HepG2 (cell line): ENCODE data around the gene C20orf144. TPM values are rescaled to one million over a fixed set of nuclear protein-coding genes. Genes with fewer than 3 reads are reported as not detected.

Experiments used
- ARHGAP35 ChIP-seq: sonication (generic); formaldehyde crosslinking; IDR thresholded peaks from 2 replicates; pipeline ENCODE4 v1.9.0; 2022; ENCODE audit warnings: mild to moderate bottlenecking, inconsistent platforms, moderate library complexity, missing genetic modification reagents, borderline replicate concordance
- ETV5 ChIP-seq: IDR thresholded peaks from 2 replicates; pipeline ENCODE4 v1.6.1; 2018; ENCODE audit warnings: missing biosample characterization, missing genetic modification reagents, inconsistent platforms, borderline replicate concordance
- KDM4B ChIP-seq: sonication (generic); formaldehyde crosslinking; IDR thresholded peaks from 2 replicates; pipeline ENCODE4 v1.4.0; 2020; ENCODE audit warnings: missing genetic modification reagents
- SAP130 ChIP-seq: IDR thresholded peaks from 2 replicates; pipeline ENCODE4 v1.6.1; 2016; ENCODE audit warnings: low read depth
- TGIF2 ChIP-seq: IDR thresholded peaks from 2 replicates; pipeline ENCODE4 v1.6.1; 2016; ENCODE audit warnings: control low read depth, missing compliant biosample characterization
- ZBTB7B ChIP-seq: sonication (generic); formaldehyde crosslinking; IDR thresholded peaks from 2 replicates; pipeline ENCODE4 v1.4.0; 2020; ENCODE audit warnings: missing genetic modification reagents
- ZNF326 ChIP-seq: sonication (generic); formaldehyde crosslinking; IDR thresholded peaks from 2 replicates; pipeline ENCODE4 v1.4.0; 2020; ENCODE audit warnings: missing genetic modification reagents, borderline replicate concordance
- ZNF354B ChIP-seq: sonication (generic); formaldehyde crosslinking; IDR thresholded peaks from 2 replicates; pipeline ENCODE4 v1.8.0; 2022; ENCODE audit warnings: mild to moderate bottlenecking, missing genetic modification reagents
- polyA plus RNA-seq, 8 experiments: library from polyadenylated mRNA; depleted of rRNA in 3 of 8; stranded (reverse) in 7 of 8; unstranded in 1 of 8; fragments of >200 nt; fragmentation: Illumina TruSeq in 4 of 8; extraction: Trizol in 4 of 8; gene quantifications; 2 replicates each; pipeline versions ENCODE4 v1.2.1 to v1.2.3, GENCODE V29; 2011 to 2016; ENCODE audit warnings: low read depth in 4 of 8, missing spikeins in 1 of 8, mixed read lengths in 1 of 8; ENCODE audit not compliant: insufficient read depth in 1 of 8
- total RNA-seq, 5 experiments: library from RNA; depleted of rRNA; stranded (reverse); fragments of >200 nt; fragmentation: Illumina TruSeq; extraction: Trizol; gene quantifications; 2 replicates each; pipeline ENCODE4 v1.2.3, GENCODE V29; 2016; ENCODE audit warnings: low read depth in 1 of 5
- TF ChIP-seq, protein P1 (sequence below): sonication (generic); formaldehyde crosslinking; IDR thresholded peaks from 2 replicates; pipeline ENCODE4 v1.4.0; 2020; ENCODE audit warnings: missing genetic modification reagents
- TF ChIP-seq, protein P2 (sequence below): sonication (generic); formaldehyde crosslinking; IDR thresholded peaks from 2 replicates; pipeline ENCODE4 v1.5.0; 2020; ENCODE audit warnings: missing genetic modification reagents
- TF ChIP-seq, protein P3 (sequence below): sonication (generic); formaldehyde crosslinking; conservative IDR thresholded peaks from 2 replicates; pipeline ENCODE4 v1.8.1; 2023; ENCODE audit warnings: missing genetic modification reagents
- TF ChIP-seq, protein P4 (sequence below): fragments of 450-650 bp; IDR thresholded peaks from 2 replicates; pipeline ENCODE4 v1.6.1; 2017
- TF ChIP-seq, protein P5 (sequence below): IDR thresholded peaks from 2 replicates; pipeline ENCODE4 v1.4.0; 2020; ENCODE audit warnings: mild to moderate bottlenecking, missing genetic modification reagents

The C20orf144 gene
- total and polyA plus RNA-seq, 2 of the 13 experiments (the other 11 are each of a cell fraction or from before 2014, with no cell fraction given): 0.09 to 0.16 TPM

DNA sequence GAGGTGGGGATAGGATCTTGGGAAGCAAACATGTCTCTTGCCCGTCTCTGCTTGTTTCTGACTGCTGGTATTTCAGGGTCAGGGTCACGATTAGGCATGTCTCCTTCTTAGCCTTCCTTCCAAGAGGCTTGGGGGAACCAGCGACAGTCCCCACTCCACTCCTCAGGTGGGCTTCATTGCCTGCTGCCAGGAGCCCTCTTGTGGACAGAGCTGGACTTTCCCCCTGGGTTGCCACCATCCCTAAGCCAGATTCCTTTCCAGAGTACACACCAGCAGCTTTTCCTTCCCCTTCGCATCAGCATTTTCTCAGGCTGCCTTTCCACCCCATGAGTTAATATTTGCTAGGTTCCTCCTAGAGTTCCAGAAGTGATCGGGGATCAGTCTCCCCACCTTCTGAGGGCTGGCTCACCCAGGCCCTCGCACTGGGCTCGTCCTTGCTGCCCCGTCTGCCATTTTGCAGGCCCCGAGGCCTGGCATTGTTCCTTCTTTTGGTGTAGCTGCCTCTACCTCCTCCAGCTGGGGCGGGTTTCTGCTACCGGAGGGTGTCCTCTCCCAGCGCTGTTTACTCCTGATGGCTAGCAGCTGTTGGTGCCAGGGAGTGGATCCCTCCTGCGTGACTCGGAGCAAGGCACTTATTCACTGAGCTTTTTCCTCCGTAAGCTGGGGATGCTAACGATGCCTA is 8.8 kb upstream of the C20orf144 start (continued):
- TF ChIP-seq, protein P1, sequence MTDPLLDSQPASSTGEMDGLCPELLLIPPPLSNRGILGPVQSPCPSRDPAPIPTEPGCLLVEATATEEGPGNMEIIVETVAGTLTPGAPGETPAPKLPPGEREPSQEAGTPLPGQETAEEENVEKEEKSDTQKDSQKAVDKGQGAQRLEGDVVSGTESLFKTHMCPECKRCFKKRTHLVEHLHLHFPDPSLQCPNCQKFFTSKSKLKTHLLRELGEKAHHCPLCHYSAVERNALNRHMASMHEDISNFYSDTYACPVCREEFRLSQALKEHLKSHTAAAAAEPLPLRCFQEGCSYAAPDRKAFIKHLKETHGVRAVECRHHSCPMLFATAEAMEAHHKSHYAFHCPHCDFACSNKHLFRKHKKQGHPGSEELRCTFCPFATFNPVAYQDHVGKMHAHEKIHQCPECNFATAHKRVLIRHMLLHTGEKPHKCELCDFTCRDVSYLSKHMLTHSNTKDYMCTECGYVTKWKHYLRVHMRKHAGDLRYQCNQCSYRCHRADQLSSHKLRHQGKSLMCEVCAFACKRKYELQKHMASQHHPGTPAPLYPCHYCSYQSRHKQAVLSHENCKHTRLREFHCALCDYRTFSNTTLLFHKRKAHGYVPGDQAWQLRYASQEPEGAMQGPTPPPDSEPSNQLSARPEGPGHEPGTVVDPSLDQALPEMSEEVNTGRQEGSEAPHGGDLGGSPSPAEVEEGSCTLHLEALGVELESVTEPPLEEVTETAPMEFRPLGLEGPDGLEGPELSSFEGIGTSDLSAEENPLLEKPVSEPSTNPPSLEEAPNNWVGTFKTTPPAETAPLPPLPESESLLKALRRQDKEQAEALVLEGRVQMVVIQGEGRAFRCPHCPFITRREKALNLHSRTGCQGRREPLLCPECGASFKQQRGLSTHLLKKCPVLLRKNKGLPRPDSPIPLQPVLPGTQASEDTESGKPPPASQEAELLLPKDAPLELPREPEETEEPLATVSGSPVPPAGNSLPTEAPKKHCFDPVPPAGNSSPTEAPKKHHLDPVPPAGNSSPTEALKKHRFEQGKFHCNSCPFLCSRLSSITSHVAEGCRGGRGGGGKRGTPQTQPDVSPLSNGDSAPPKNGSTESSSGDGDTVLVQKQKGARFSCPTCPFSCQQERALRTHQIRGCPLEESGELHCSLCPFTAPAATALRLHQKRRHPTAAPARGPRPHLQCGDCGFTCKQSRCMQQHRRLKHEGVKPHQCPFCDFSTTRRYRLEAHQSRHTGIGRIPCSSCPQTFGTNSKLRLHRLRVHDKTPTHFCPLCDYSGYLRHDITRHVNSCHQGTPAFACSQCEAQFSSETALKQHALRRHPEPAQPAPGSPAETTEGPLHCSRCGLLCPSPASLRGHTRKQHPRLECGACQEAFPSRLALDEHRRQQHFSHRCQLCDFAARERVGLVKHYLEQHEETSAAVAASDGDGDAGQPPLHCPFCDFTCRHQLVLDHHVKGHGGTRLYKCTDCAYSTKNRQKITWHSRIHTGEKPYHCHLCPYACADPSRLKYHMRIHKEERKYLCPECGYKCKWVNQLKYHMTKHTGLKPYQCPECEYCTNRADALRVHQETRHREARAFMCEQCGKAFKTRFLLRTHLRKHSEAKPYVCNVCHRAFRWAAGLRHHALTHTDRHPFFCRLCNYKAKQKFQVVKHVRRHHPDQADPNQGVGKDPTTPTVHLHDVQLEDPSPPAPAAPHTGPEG (CRISPR knock-in tag): 0 out of 2 replicates have a peak, but pooled peaks have one; percentile 20
- TF ChIP-seq, protein P2, sequence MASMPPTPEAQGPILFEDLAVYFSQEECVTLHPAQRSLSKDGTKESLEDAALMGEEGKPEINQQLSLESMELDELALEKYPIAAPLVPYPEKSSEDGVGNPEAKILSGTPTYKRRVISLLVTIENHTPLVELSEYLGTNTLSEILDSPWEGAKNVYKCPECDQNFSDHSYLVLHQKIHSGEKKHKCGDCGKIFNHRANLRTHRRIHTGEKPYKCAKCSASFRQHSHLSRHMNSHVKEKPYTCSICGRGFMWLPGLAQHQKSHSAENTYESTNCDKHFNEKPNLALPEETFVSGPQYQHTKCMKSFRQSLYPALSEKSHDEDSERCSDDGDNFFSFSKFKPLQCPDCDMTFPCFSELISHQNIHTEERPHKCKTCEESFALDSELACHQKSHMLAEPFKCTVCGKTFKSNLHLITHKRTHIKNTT: no peak
- TF ChIP-seq, protein P3, sequence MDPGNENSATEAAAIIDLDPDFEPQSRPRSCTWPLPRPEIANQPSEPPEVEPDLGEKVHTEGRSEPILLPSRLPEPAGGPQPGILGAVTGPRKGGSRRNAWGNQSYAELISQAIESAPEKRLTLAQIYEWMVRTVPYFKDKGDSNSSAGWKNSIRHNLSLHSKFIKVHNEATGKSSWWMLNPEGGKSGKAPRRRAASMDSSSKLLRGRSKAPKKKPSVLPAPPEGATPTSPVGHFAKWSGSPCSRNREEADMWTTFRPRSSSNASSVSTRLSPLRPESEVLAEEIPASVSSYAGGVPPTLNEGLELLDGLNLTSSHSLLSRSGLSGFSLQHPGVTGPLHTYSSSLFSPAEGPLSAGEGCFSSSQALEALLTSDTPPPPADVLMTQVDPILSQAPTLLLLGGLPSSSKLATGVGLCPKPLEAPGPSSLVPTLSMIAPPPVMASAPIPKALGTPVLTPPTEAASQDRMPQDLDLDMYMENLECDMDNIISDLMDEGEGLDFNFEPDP (CRISPR knock-in tag): 0 out of 2 replicates have a peak, but pooled peaks have one; percentile 87
- TF ChIP-seq ZNF354B (CRISPR knock-in tag): no peak
- TF ChIP-seq ZBTB7B: peak; percentile 94
- peak; percentile 75 for TF ChIP-seq ZNF326
- 0 out of 2 replicates have a peak, but pooled peaks have one; percentile 54 for TF ChIP-seq ARHGAP35 (CRISPR knock-in tag)
- peak; percentile 38 for TF ChIP-seq SAP130 (CRISPR knock-in tag)
- TF ChIP-seq, protein P4, sequence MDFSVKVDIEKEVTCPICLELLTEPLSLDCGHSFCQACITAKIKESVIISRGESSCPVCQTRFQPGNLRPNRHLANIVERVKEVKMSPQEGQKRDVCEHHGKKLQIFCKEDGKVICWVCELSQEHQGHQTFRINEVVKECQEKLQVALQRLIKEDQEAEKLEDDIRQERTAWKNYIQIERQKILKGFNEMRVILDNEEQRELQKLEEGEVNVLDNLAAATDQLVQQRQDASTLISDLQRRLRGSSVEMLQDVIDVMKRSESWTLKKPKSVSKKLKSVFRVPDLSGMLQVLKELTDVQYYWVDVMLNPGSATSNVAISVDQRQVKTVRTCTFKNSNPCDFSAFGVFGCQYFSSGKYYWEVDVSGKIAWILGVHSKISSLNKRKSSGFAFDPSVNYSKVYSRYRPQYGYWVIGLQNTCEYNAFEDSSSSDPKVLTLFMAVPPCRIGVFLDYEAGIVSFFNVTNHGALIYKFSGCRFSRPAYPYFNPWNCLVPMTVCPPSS: no peak
- TF ChIP-seq, protein P5, sequence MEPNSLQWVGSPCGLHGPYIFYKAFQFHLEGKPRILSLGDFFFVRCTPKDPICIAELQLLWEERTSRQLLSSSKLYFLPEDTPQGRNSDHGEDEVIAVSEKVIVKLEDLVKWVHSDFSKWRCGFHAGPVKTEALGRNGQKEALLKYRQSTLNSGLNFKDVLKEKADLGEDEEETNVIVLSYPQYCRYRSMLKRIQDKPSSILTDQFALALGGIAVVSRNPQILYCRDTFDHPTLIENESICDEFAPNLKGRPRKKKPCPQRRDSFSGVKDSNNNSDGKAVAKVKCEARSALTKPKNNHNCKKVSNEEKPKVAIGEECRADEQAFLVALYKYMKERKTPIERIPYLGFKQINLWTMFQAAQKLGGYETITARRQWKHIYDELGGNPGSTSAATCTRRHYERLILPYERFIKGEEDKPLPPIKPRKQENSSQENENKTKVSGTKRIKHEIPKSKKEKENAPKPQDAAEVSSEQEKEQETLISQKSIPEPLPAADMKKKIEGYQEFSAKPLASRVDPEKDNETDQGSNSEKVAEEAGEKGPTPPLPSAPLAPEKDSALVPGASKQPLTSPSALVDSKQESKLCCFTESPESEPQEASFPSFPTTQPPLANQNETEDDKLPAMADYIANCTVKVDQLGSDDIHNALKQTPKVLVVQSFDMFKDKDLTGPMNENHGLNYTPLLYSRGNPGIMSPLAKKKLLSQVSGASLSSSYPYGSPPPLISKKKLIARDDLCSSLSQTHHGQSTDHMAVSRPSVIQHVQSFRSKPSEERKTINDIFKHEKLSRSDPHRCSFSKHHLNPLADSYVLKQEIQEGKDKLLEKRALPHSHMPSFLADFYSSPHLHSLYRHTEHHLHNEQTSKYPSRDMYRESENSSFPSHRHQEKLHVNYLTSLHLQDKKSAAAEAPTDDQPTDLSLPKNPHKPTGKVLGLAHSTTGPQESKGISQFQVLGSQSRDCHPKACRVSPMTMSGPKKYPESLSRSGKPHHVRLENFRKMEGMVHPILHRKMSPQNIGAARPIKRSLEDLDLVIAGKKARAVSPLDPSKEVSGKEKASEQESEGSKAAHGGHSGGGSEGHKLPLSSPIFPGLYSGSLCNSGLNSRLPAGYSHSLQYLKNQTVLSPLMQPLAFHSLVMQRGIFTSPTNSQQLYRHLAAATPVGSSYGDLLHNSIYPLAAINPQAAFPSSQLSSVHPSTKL (CRISPR knock-in tag): peak; percentile 40; the same call in 1 of the 2 replicates
- 0 out of 2 replicates have a peak, but pooled peaks have one; percentile 60 for TF ChIP-seq TGIF2 (CRISPR knock-in tag)
- TF ChIP-seq KDM4B: peak; percentile 95
- TF ChIP-seq ETV5 (CRISPR knock-in tag): 0 out of 2 replicates have a peak, but pooled peaks have one; percentile 15
